B cell (primary cell): ENCODE data around the gene GRAP. TPM values are rescaled to one million over a fixed set of nuclear protein-coding genes. Genes with fewer than 3 reads are reported as not detected.

ENCODE experiments used
- ATAC-seq: fragments of 200-7000 bp; cut with Tn5 transposase; one replicate; pipeline ENCODE4 v1.10.0; 2021; ENCODE audit warnings: low read depth, mild to moderate bottlenecking, moderate number of reproducible peaks, moderate library complexity
- CTCF ChIA-PET: fragments of 350-600 bp; sonication (Branson Sonifier 250); formaldehyde crosslinking; loops from one replicate; lab custom pipeline; 2021; ENCODE audit warnings: antibody characterized with exemption, inconsistent platforms; lab: Charles Lee
- POLR2A ChIA-PET: fragments of 350-600 bp; sonication (Branson Sonifier 250); formaldehyde crosslinking; loops from one replicate; lab custom pipeline; 2021; ENCODE audit warnings: antibody characterized with exemption; lab: Charles Lee
- DNase-seq: peaks from one replicate; pipeline ENCODE4 v3.0.0; 2013
- H2AFZ ChIP-seq: 2 replicates; pipeline ENCODE4 v1.6.1; 2012; ENCODE audit warnings: mild to moderate bottlenecking, low read depth, low read length; ENCODE audit not compliant: insufficient read depth, poor library complexity, severe bottlenecking
- H3K27ac ChIP-seq, 2 donors: 1 replicate in 1 of 2; 2 replicates in 1 of 2; pipeline ENCODE4 v1.5.1; 2012 to 2013; ENCODE audit warnings: low read length in 2 of 2, mild to moderate bottlenecking in 2 of 2, moderate library complexity in 1 of 2
- H3K27me3 ChIP-seq, 4 experiments: fragments of 200-600 bp in 1 of 4; sonication (generic) in 1 of 4; replicated peaks in 1 of 4; 1 replicate in 2 of 4; 2 replicates in 2 of 4; pipeline versions ENCODE4 v1.6.1 to v1.7.0; 2013 to 2016; ENCODE audit warnings: low read length in 3 of 4, mild to moderate bottlenecking in 2 of 4, mixed read lengths in 1 of 4, moderate library complexity in 1 of 4; ENCODE audit not compliant: insufficient read depth in 4 of 4, control insufficient read depth in 3 of 4; ENCODE audit errors: control extremely low read depth in 1 of 4
- H3K36me3 ChIP-seq, 2 experiments: replicated peaks in 1 of 2; 1 replicate in 1 of 2; 2 replicates in 1 of 2; pipeline versions ENCODE4 v1.6.1 to v1.7.1; 2013; ENCODE audit warnings: low read length in 1 of 2; ENCODE audit not compliant: insufficient read depth in 2 of 2, control insufficient read depth in 1 of 2; ENCODE audit errors: control extremely low read depth in 1 of 2, extremely low read depth in 1 of 2
- H3K4me1 ChIP-seq, 2 donors: fragments of 200-600 bp in 1 of 2; sonication (generic) in 1 of 2; 1 replicate in 1 of 2; 2 replicates in 1 of 2; pipeline versions ENCODE4 v1.5.1 to v1.6.1; 2013 to 2017; ENCODE audit warnings: low read length in 2 of 2; ENCODE audit not compliant: control insufficient read depth in 2 of 2, insufficient read depth in 2 of 2
- H3K4me2 ChIP-seq: replicated peaks from 2 replicates; pipeline ENCODE3; 2012; ENCODE audit warnings: mild to moderate bottlenecking, low read depth, low read length; ENCODE audit not compliant: poor library complexity, severe bottlenecking
- H3K4me3 ChIP-seq, 5 experiments: fragments of 200-600 bp in 1 of 5; sonication (generic) in 1 of 5; 1 replicate in 3 of 5; 2 replicates in 2 of 5; pipeline versions ENCODE4 v1.5.1 to v1.7.0; 2011 to 2016; ENCODE audit warnings: low read length in 4 of 5, mild to moderate bottlenecking in 4 of 5, low read depth in 2 of 5, control low read depth in 1 of 5, moderate library complexity in 1 of 5; ENCODE audit not compliant: insufficient read depth in 1 of 5; ENCODE audit errors: control extremely low read depth in 1 of 5, extremely low read depth in 1 of 5
- H3K79me2 ChIP-seq: fragments of 200-600 bp; sonication (generic); one replicate; pipeline ENCODE4 v1.6.0; 2016; ENCODE audit warnings: low read length; ENCODE audit not compliant: control insufficient read depth, insufficient read depth
- H3K9ac ChIP-seq: fragments of 200-600 bp; sonication (generic); 2 replicates; pipeline ENCODE4 v1.6.1; 2017; ENCODE audit warnings: mild to moderate bottlenecking, low read length, moderate library complexity
- H3K9me3 ChIP-seq, 3 donors: one replicate each; pipeline versions ENCODE4 v1.6.1 to v1.7.1; 2013; ENCODE audit warnings: low read length in 2 of 3; ENCODE audit not compliant: control insufficient read depth in 2 of 3, insufficient read depth in 1 of 3; ENCODE audit errors: control extremely low read depth in 1 of 3
- H4K20me1 ChIP-seq: 2 replicates; pipeline ENCODE4 v1.6.0; 2012; ENCODE audit warnings: mild to moderate bottlenecking, low read length; ENCODE audit not compliant: insufficient read depth, control insufficient read depth, poor library complexity, severe bottlenecking
- H3K27ac Mint-ChIP-seq: one replicate; pipeline ENCODE4 v1.8.0; 2021; ENCODE audit warnings: mixed read lengths
- H3K27me3 Mint-ChIP-seq: one replicate; pipeline ENCODE4 v1.8.0; 2021; ENCODE audit warnings: mixed read lengths
- H3K4me1 Mint-ChIP-seq: one replicate; pipeline ENCODE4 v1.8.0; 2021; ENCODE audit warnings: mixed read lengths
- H3K4me3 Mint-ChIP-seq: one replicate; pipeline ENCODE4 v1.8.0; 2021; ENCODE audit warnings: mixed read lengths
- H3K9me3 Mint-ChIP-seq: one replicate; pipeline ENCODE4 v1.8.0; 2022; ENCODE audit warnings: mixed read lengths; ENCODE audit not compliant: insufficient read depth
- CTCF ChIP-seq: fragments of 200-600 bp; IDR thresholded peaks from one replicate; pipeline ENCODE4 v1.8.0; 2022; ENCODE audit warnings: antibody characterized with exemption, mild to moderate bottlenecking
- EZH2 ChIP-seq: IDR thresholded peaks from 2 replicates; pipeline ENCODE4 v1.6.1; 2012; ENCODE audit warnings: borderline replicate concordance, low read depth, mild to moderate bottlenecking, moderate library complexity, low read length; ENCODE audit not compliant: insufficient read depth, poor library complexity, severe bottlenecking
- WGBS: methylation state at CpG from one replicate; pipeline ENCODE4 v1.1.5; 2013; ENCODE audit warnings: missing lambda C conversion rate; ENCODE audit not compliant: insufficient coverage; 5-methylcytosine and 5-hydroxymethylcytosine counted together
- intact Hi-C: fragments of 100-400 bp; cut with micrococcal nuclease; formaldehyde crosslinking; loops from one replicate; pipeline ENCODE4 v1.10.0; 2022
- polyA plus RNA-seq: library from polyadenylated mRNA; depleted of rRNA; stranded (reverse); fragments of >200 nt; gene quantifications from 2 replicates; pipeline ENCODE4 v1.2.3, GENCODE V29; 2012
- small RNA-seq: library from RNA; depleted of rRNA; stranded (forward); fragments of <200 nt; gene quantifications from one replicate; pipeline ENCODE3, GENCODE V24; 2012; ENCODE audit warnings: low replicate concordance, low read depth; ENCODE audit not compliant: insufficient read length
- total RNA-seq, 2 donors: library from RNA; stranded (reverse); fragments of 120-200 nt in 1 of 2; gene quantifications; 1 replicate in 1 of 2; 2 replicates in 1 of 2; pipeline versions ENCODE4 v1.2.3 to v1.2.4, GENCODE V29; 2013 to 2022

Gene GRAP
- total and polyA plus RNA-seq, 2 donors (not counting 1 experiment from before 2014, with no cell fraction given), result 59.8 to 93.2 TPM

DNA sequence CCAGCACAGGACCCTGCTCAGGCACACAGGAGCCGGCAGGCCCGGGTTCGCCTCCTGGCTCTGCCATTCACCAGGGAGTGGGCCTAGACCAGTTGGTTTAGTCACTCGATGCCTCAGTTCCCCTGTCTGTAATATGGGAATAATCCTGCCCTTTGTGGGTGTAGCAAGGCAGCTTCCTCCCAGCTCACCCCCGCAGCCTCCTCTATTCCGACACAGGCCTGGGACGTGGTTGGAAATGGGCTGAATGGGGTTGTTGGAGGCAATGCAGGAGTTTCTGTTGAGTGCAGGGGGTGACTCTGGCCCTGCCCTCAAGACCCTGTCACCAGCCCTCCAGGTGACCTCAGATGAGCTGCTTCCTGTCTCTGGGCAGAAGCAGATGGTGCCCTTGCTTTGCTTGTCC lies 75.0 kb downstream of the GRAP start:
- intact Hi-C loops, result no loop called here
- DNase-seq, result no peak
- Histone ChIP-seq H3K4me2 (no peak overlapping the region), H3K9ac (no peak overlapping the region), H3K79me2 (no peaks in the 10 kb centered on the region), H3K27ac (no peak overlapping the region), H3K36me3 (peaks cover 0 to 13% of the 10 kb centered on the region in 2 experiments), H3K4me3 (no peak overlapping the region), H3K9me3 (no peaks in the 10 kb centered on the region), H4K20me1 (no peaks in the 10 kb centered on the region), H3K27me3 (no peaks in the 10 kb centered on the region), H2AFZ (no peak overlapping the region), H3K4me1 (no peaks in the 10 kb centered on the region)
- H3K27ac Mint-ChIP-seq, result no peak overlapping the region
- H3K27me3 Mint-ChIP-seq, result no peaks in the 10 kb centered on the region
- ATAC-seq, result no peak
- TF ChIP-seq CTCF (no peak), EZH2 (no peak)
- ChIA-PET CTCF (interaction anchor here (2.3 kb wide), 1 partner anchor 11 kb away, joined by 9 read pairs; no protein-coding TSS in a partner anchor), POLR2A (no interaction called here)
- WGBS, result 97% methylated on average over 5 of the region's 7 CpGs
- no peaks in the 10 kb centered on the region for H3K9me3 Mint-ChIP-seq
- H3K4me3 Mint-ChIP-seq, result no peak overlapping the region
- no peaks in the 10 kb centered on the region for H3K4me1 Mint-ChIP-seq

Small RNA genes lying within 50 kb of the gene (small RNA-seq; reads per million reads assigned to genes)
- not detected for gene AC090286.3

Other genes with a start within 250 kb of the GRAP start
- 58.8 and 58.9 TPM in 2 replicates for gene PRPSAP2, start 188.8 kb downstream of the GRAP start, total RNA-seq
- 27.1 and 37.5 TPM in 2 replicates for gene PRPSAP2, start 188.8 kb downstream of the GRAP start, polyA plus RNA-seq
- gene SLC5A10, start 94.8 kb downstream of the GRAP start, total RNA-seq, result not detected in 2 replicates
- gene SLC5A10, start 94.8 kb downstream of the GRAP start, polyA plus RNA-seq, result 0.03 TPM in 1 of 2 replicates, not detected in the other
- 14.3 and 14.6 TPM in 2 replicates for gene FAM83G, start 42.2 kb downstream of the GRAP start, total RNA-seq
- 4.2 and 4.7 TPM in 2 replicates for gene FAM83G, start 42.2 kb downstream of the GRAP start, polyA plus RNA-seq
- gene GRAPL, start 80.6 kb upstream of the GRAP start, total RNA-seq, result 181 and 188 TPM in 2 replicates
- 84.5 and 132 TPM in 2 replicates for gene GRAPL, start 80.6 kb upstream of the GRAP start, polyA plus RNA-seq
- gene EPN2, start 190.4 kb upstream of the GRAP start, total RNA-seq, result 23.9 and 35.6 TPM in 2 replicates
- gene EPN2, start 190.4 kb upstream of the GRAP start, polyA plus RNA-seq, result 11.4 and 15.7 TPM in 2 replicates